H1 (cell line): Measurements from ENCODE around the gene DYNC1H1. TPM values are rescaled to one million over a fixed set of nuclear protein-coding genes. Genes with fewer than 3 reads are reported as not detected.

ENCODE experiments used
- ASH2L ChIP-seq: fragments of 200-600, 300-600 bp; sonication (generic); IDR thresholded peaks from one replicate; pipeline ENCODE4 v1.7.1; 2017; ENCODE audit warnings: low read length
- CHD7 ChIP-seq: fragments of 300-600 bp; sonication (generic); IDR thresholded peaks from 2 replicates; pipeline ENCODE4 v1.7.1; 2012; ENCODE audit warnings: low read length, moderate library complexity, mild to moderate bottlenecking, inconsistent platforms; ENCODE audit not compliant: insufficient replicate concordance
- NRF1 ChIP-seq: IDR thresholded peaks from 2 replicates; pipeline ENCODE4 v1.6.1; 2011; ENCODE audit warnings: mild to moderate bottlenecking, low read depth, low read length, improper control_type of control experiment
- RAD21 ChIP-seq, 2 experiments: IDR thresholded peaks in 1 of 2; conservative IDR thresholded peaks in 1 of 2; 2 replicates each; pipeline ENCODE4 v1.6.1; 2011; ENCODE audit warnings: low read depth in 2 of 2, low read length in 2 of 2, improper control_type of control experiment in 1 of 2, inconsistent platforms in 1 of 2, mild to moderate bottlenecking in 1 of 2, moderate library complexity in 1 of 2
- RNF2 ChIP-seq: fragments of 200-900, 300-1000 bp; sonication (generic); IDR thresholded peaks from 2 replicates; pipeline ENCODE4 v1.7.1; 2016; ENCODE audit warnings: borderline replicate concordance, low read depth, mild to moderate bottlenecking, antibody characterized with exemption, low read length; ENCODE audit not compliant: poor library complexity, severe bottlenecking; ENCODE audit errors: missing control alignments
- TEAD4 ChIP-seq: IDR thresholded peaks from 2 replicates; pipeline ENCODE4 v1.6.1; 2012; ENCODE audit warnings: low read depth, low read length, inconsistent platforms, mixed read lengths
- polyA plus RNA-seq, 7 experiments: library from polyadenylated mRNA; depleted of rRNA in 3 of 7; stranded (reverse) in 5 of 7; unstranded in 2 of 7; fragments of >200 nt in 5 of 7; fragments of 200-250 nt in 2 of 7; gene quantifications; 1 replicate in 5 of 7; 2 replicates in 1 of 7; 4 replicates in 1 of 7; pipeline versions ENCODE4 v1.2.1 to v1.2.3, GENCODE V29; 2011 to 2013; ENCODE audit warnings: missing spikeins in 2 of 7, mixed read lengths in 2 of 7
- total RNA-seq: library from RNA; stranded (reverse); fragmentation: NEBNext Ultra II Directional; extraction: Animal tissue kit (Norgen Biotek cat#: 25700); gene quantifications from 2 replicates; pipeline ENCODE4 v1.2.1, GENCODE V29; 2021

The DYNC1H1 gene
- total and polyA plus RNA-seq, 2 of the 8 experiments (the other 6 are each of a cell fraction or from before 2014, with no cell fraction given), result 238 to 387 TPM

GRCh38 chr14:102075155-102075554 lies 110.8 kb downstream of the DYNC1H1 start (continued):
- TF ChIP-seq RAD21 (IDR thresholded peaks at IDR 0.05 in 1 of 2, conservative IDR thresholded peaks at IDR 0.05 in 1 of 2; ENCODE audit: low read depth in 2 of 2, low read length in 2 of 2), result no peak
- TF ChIP-seq RNF2, result no peak
- TF ChIP-seq CHD7, result no peak
- no peak for TF ChIP-seq NRF1
- TF ChIP-seq ASH2L, result no peak
- TF ChIP-seq TEAD4, result no peak
